IMR-90 (cell line): ENCODE data around the gene NHEJ1. TPM values are rescaled to one million over a fixed set of nuclear protein-coding genes. Genes with fewer than 3 reads are reported as not detected.
A peak's percentile ranks its signal among the peaks of the same experiment; 100 is the strongest.

Source experiments
- ATAC-seq: fragments of 200-7000 bp; cut with Tn5 transposase; 2 replicates; pipeline ENCODE4 v1.9.1; 2020; ENCODE audit warnings: low read depth, mild to moderate bottlenecking, moderate library complexity
- BruUV-seq: library from RNA; stranded (reverse); fragments of 400-500 nt; replicated peaks from 2 replicates; lab custom pipeline; 2021; lab: Mats Ljungman, UMichigan
- CTCF ChIA-PET: fragments of 300-600 bp; formaldehyde crosslinking; extraction: SDS; loops from one replicate; lab custom pipeline; 2021; ENCODE audit warnings: antibody characterized with exemption; lab: Yijun Ruan, JAX
- POLR2A ChIA-PET: fragments of 300-600 bp; sonication (Branson Sonifier 250); formaldehyde crosslinking; loops from one replicate; lab custom pipeline; 2022; ENCODE audit warnings: antibody characterized with exemption; ENCODE audit not compliant: unreplicated experiment; lab: Charles Lee
- DNase-seq: peaks from one replicate; pipeline ENCODE4 v3.0.0; 2013
- H2AFZ ChIP-seq: replicated peaks from 2 replicates; pipeline ENCODE3; 2013; ENCODE audit warnings: low read length, mild to moderate bottlenecking; ENCODE audit not compliant: poor library complexity
- H2AK5ac ChIP-seq: 2 replicates; pipeline ENCODE4 v1.6.1; 2013; ENCODE audit warnings: low read depth, low read length, inconsistent platforms
- H2AK9ac ChIP-seq: replicated peaks from 2 replicates; pipeline ENCODE3; 2013; ENCODE audit warnings: mild to moderate bottlenecking, low read depth, low read length, moderate library complexity; ENCODE audit not compliant: poor library complexity
- H2BK120ac ChIP-seq: 2 replicates; pipeline ENCODE4 v1.6.1; 2013; ENCODE audit warnings: low read depth, low read length, inconsistent platforms
- H2BK15ac ChIP-seq: 3 replicates; pipeline ENCODE4 v1.6.1; 2013; ENCODE audit warnings: low read depth, low read length, inconsistent platforms
- H2BK20ac ChIP-seq: 2 replicates; pipeline ENCODE4 v1.6.1; 2013; ENCODE audit warnings: low read depth, mild to moderate bottlenecking, inconsistent platforms, low read length, moderate library complexity
- H2BK5ac ChIP-seq: 2 replicates; pipeline ENCODE4 v1.6.1; 2013; ENCODE audit warnings: mild to moderate bottlenecking, low read depth, low read length, inconsistent platforms; ENCODE audit not compliant: poor library complexity, severe bottlenecking
- H3K14ac ChIP-seq: replicated peaks from 2 replicates; pipeline ENCODE4 v1.6.1; 2013; ENCODE audit warnings: low read depth, low read length, inconsistent platforms
- H3K18ac ChIP-seq: 2 replicates; pipeline ENCODE4 v1.6.1; 2013; ENCODE audit warnings: low read depth, low read length, control low read depth
- H3K23ac ChIP-seq: 2 replicates; pipeline ENCODE4 v1.6.1; 2013; ENCODE audit warnings: low read depth, low read length, inconsistent platforms
- H3K27ac ChIP-seq: 2 replicates; pipeline ENCODE4 v1.5.1; 2013; ENCODE audit warnings: mild to moderate bottlenecking, control low read depth, low read length; ENCODE audit not compliant: insufficient read depth
- H3K27me3 ChIP-seq: 2 replicates; pipeline ENCODE4 v1.6.1; 2013; ENCODE audit warnings: low read length; ENCODE audit not compliant: control insufficient read depth, insufficient read depth
- H3K36me3 ChIP-seq: 2 replicates; pipeline ENCODE4 v1.6.1; 2013; ENCODE audit warnings: low read length, mixed read lengths; ENCODE audit not compliant: control insufficient read depth, insufficient read depth
- H3K4ac ChIP-seq: 2 replicates; pipeline ENCODE4 v1.6.1; 2013; ENCODE audit warnings: low read depth, low read length, inconsistent platforms
- H3K4me1 ChIP-seq: 2 replicates; pipeline ENCODE4 v1.6.1; 2013; ENCODE audit warnings: low read length, mixed read lengths; ENCODE audit not compliant: control insufficient read depth, insufficient read depth
- H3K4me2 ChIP-seq: 2 replicates; pipeline ENCODE4 v1.6.1; 2013; ENCODE audit warnings: low read depth, mild to moderate bottlenecking, control low read depth, low read length, moderate library complexity
- H3K4me3 ChIP-seq: 2 replicates; pipeline ENCODE4 v1.5.1; 2013; ENCODE audit warnings: low read depth, mild to moderate bottlenecking, control low read depth, low read length, moderate library complexity; ENCODE audit not compliant: insufficient read depth
- H3K56ac ChIP-seq: 2 replicates; pipeline ENCODE4 v1.6.1; 2013; ENCODE audit warnings: low read length, inconsistent platforms; ENCODE audit not compliant: insufficient read depth; ENCODE audit errors: extremely low read depth
- H3K79me1 ChIP-seq, 2 experiments: 2 replicates each; pipeline ENCODE4 v1.6.1; 2013; ENCODE audit warnings: low read length in 2 of 2, inconsistent platforms in 1 of 2, low read depth in 1 of 2
- H3K9ac ChIP-seq: 2 replicates; pipeline ENCODE4 v1.6.1; 2013; ENCODE audit warnings: low read depth, low read length, control low read depth
- H3K9me1 ChIP-seq: 2 replicates; pipeline ENCODE4 v1.6.1; 2013; ENCODE audit warnings: low read length, inconsistent platforms; ENCODE audit not compliant: insufficient read depth
- H3K9me3 ChIP-seq: 2 replicates; pipeline ENCODE4 v1.6.1; 2013; ENCODE audit warnings: low read length; ENCODE audit not compliant: control insufficient read depth, insufficient read depth
- H4K20me1 ChIP-seq: 2 replicates; pipeline ENCODE4 v1.6.1; 2013; ENCODE audit warnings: low read length, inconsistent platforms; ENCODE audit not compliant: insufficient read depth
- H4K5ac ChIP-seq: 2 replicates; pipeline ENCODE4 v1.6.1; 2013; ENCODE audit warnings: mild to moderate bottlenecking, low read depth, low read length, control low read depth
- H4K8ac ChIP-seq, 2 experiments: 2 replicates each; pipeline ENCODE4 v1.6.1; 2013; ENCODE audit warnings: low read depth in 2 of 2, low read length in 2 of 2, control low read depth in 1 of 2, inconsistent platforms in 1 of 2
- H4K91ac ChIP-seq: 2 replicates; pipeline ENCODE4 v1.6.1; 2013; ENCODE audit warnings: low read depth, low read length, inconsistent platforms; ENCODE audit not compliant: insufficient read depth
- BHLHE40 ChIP-seq: fragments of 150-350 bp; IDR thresholded peaks from 2 replicates; pipeline ENCODE4 v1.6.1; 2016; ENCODE audit warnings: mild to moderate bottlenecking, low read depth, low read length
- CEBPB ChIP-seq: IDR thresholded peaks from 2 replicates; pipeline ENCODE4 v1.6.1; 2012; ENCODE audit warnings: low read depth, low read length, improper control_type of control experiment
- MAFK ChIP-seq: IDR thresholded peaks from 2 replicates; pipeline ENCODE4 v1.6.1; 2012; ENCODE audit warnings: low read depth, low read length, improper control_type of control experiment
- MAZ ChIP-seq: IDR thresholded peaks from 2 replicates; pipeline ENCODE4 v1.6.1; 2012; ENCODE audit warnings: low read depth, mild to moderate bottlenecking, low read length, improper control_type of control experiment, moderate library complexity, borderline replicate concordance
- MXI1 ChIP-seq: IDR thresholded peaks from 2 replicates; pipeline ENCODE4 v1.6.1; 2012; ENCODE audit warnings: low read depth, mild to moderate bottlenecking, low read length, moderate library complexity, borderline replicate concordance
- NFE2L2 ChIP-seq: fragments of 150-350 bp; IDR thresholded peaks from 2 replicates; pipeline ENCODE4 v1.6.1; 2016; ENCODE audit warnings: low read depth, mild to moderate bottlenecking, low read length
- POLR2A ChIP-seq: IDR thresholded peaks from 2 replicates; pipeline ENCODE4 v1.6.1; 2012; ENCODE audit warnings: mild to moderate bottlenecking, low read depth, low read length
- RAD21 ChIP-seq: IDR thresholded peaks from 2 replicates; pipeline ENCODE4 v1.6.1; 2012; ENCODE audit warnings: low read length, improper control_type of control experiment
- RCOR1 ChIP-seq: IDR thresholded peaks from 2 replicates; pipeline ENCODE4 v1.6.1; 2012; ENCODE audit warnings: mild to moderate bottlenecking, low read length, improper control_type of control experiment; ENCODE audit not compliant: insufficient replicate concordance
- RFX5 ChIP-seq: IDR thresholded peaks from 2 replicates; pipeline ENCODE4 v1.8.0; 2012; ENCODE audit warnings: low read depth, mild to moderate bottlenecking, low read length, moderate library complexity
- SMC3 ChIP-seq: fragments of 150-350 bp; IDR thresholded peaks from 2 replicates; pipeline ENCODE4 v1.6.1; 2016; ENCODE audit warnings: low read depth, mild to moderate bottlenecking, antibody characterized with exemption, low read length, moderate library complexity
- WGBS, 2 experiments: methylation state at CpG; one replicate each; pipeline versions ENCODE4 v1.1.5 to v1.1.7; 2013; ENCODE audit warnings: missing lambda C conversion rate in 2 of 2; ENCODE audit not compliant: insufficient read length in 1 of 2; ENCODE audit errors: extremely low coverage in 2 of 2; 5-methylcytosine and 5-hydroxymethylcytosine counted together
- dilution Hi-C: fragments of 300-500 bp; cut with HindIII; formaldehyde crosslinking; loops from one replicate; pipeline ENCODE4 v1.14.3; 2018; ENCODE audit warnings: low sequenced_read_pairs; ENCODE audit not compliant: unreplicated experiment
- in situ Hi-C: fragments of 300-500 bp; cut with MboI; formaldehyde crosslinking; loops from 3 replicates; pipeline ENCODE4 v1.14.3; 2019; ENCODE audit warnings: low sequenced_read_pairs, inconsistent platforms, mixed read lengths
- intact Hi-C: fragments of 100-400 bp; cut with micrococcal nuclease; formaldehyde crosslinking; loops from 2 replicates; pipeline ENCODE4 v1.10.0; 2022
- polyA plus RNA-seq, 3 experiments: library from polyadenylated mRNA; depleted of rRNA; stranded (reverse); fragments of >200 nt; gene quantifications; 2 replicates each; pipeline ENCODE4 v1.2.3, GENCODE V29; 2012; ENCODE audit warnings: low replicate concordance in 1 of 3
- total RNA-seq: library from RNA; depleted of rRNA; stranded (reverse); fragments of >200 nt; gene quantifications from 2 replicates; pipeline ENCODE4 v1.2.3, GENCODE V29; 2012
- TF ChIP-seq, protein P1 (sequence below): conservative IDR thresholded peaks from 2 replicates; pipeline ENCODE4 v1.5.1; 2012; ENCODE audit warnings: mild to moderate bottlenecking, low read depth, low read length, improper control_type of control experiment
- TF ChIP-seq, protein P2 (sequence below): fragments of 150-350 bp; IDR thresholded peaks from 2 replicates; pipeline ENCODE4 v1.6.1; 2017; ENCODE audit warnings: mild to moderate bottlenecking, antibody characterized with exemption, low read length, low read depth
- TF ChIP-seq, protein P3 (sequence below): fragments of 150-350 bp; IDR thresholded peaks from 2 replicates; pipeline ENCODE4 v1.6.1; 2016; ENCODE audit warnings: low read depth, mild to moderate bottlenecking, low read length, moderate library complexity, borderline replicate concordance

The NHEJ1 gene
- total and polyA plus RNA-seq, 2 of the 4 experiments (the other 2 are of a cell fraction): 12.5 to 23.1 TPM

DNA sequence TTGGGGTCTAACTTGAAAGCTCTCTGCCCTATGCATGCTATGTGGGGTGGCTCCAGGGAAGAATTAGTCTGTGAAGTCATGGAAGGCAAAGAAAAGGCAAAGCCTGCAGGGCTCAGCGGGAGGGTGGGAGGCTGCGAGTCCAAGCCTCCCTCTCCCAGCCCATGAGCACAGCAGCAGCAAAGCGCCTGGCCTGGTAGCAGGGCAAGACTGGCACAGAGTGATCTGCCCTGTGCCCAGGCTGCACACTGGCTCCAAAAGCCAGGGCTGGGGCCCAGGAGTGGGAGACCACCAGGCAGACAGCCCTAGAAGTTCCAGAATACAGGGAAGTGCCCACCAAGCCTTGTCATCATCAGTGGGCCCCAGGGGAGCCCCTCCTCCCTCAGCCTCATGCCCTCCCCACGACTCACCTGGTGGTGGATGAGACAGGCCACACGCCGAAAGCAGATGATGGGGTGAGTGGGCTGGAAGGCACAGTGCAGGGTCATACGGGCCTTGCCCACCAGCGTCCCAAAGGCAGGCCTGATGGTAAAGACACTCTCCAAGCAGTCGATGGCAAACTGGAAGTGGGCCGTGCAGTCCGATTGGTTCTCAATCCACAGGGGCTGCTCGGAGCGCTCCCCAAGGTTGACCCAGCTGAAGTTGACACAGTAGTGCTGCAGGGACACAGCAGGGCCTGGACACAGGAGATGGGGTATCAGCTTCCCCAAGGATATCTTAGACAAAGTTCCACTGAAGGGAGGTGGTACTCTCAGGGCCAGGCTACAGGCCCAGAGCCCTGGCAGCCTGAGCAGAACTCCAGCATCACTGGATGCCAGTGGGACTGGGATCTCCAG, 131.4 kb downstream of the NHEJ1 start:
- Histone ChIP-seq H3K9me1 (no peaks in the 10 kb centered on the region), H2BK5ac (no peak overlapping the region), H3K36me3 (no peaks in the 10 kb centered on the region), H4K91ac (no peak overlapping the region), H3K27me3 (peaks cover 51% of the 10 kb centered on the region), H3K56ac (no peak overlapping the region), H2BK15ac (no peak overlapping the region), H3K4me3 (no peak overlapping the region), H3K9me3 (no peaks in the 10 kb centered on the region), H3K4me2 (no peak overlapping the region), H3K14ac (no peak overlapping the region), H2AK9ac (peak overlapping the region; percentile 84), H3K23ac (no peak overlapping the region), H3K18ac (no peak overlapping the region), H3K79me1 (no peaks in the 10 kb centered on the region), H2BK120ac (no peak overlapping the region), H3K4ac (no peak overlapping the region), H3K27ac (no peak overlapping the region), H3K4me1 (no peaks in the 10 kb centered on the region), H4K5ac (no peak overlapping the region), H2BK20ac (no peak overlapping the region), H4K8ac (no peak overlapping the region), H2AFZ (peak overlapping the region; percentile 69), H2AK5ac (no peak overlapping the region), H3K9ac (no peak overlapping the region), H4K20me1 (0 out of 2 replicates have a peak, but pooled peaks cover 8% of the 10 kb centered on the region)
- CTCF ChIA-PET: interaction anchor here (0.6 to 1.7 kb wide), 17 partner anchors 9 to 348 kb away, joined by 3 to 17 read pairs (median 4); partner anchors contain the start of gene CFAP65
- in situ Hi-C loops (loop anchor here (5.0 kb wide), 1 partner anchor 123 kb away; no protein-coding TSS in a partner anchor), intact Hi-C loops (loop anchor here (1.0 kb wide), 3 partner anchors 33 to 126 kb away; no protein-coding TSS in a partner anchor), dilution Hi-C loops (no loop called here)
- POLR2A ChIA-PET: no interaction called here
- WGBS, 2 experiments: 66% methylated on average over 8 of the region's 13 CpGs; no CpG with 5 or more reads in 1 of the 2 experiments
- no TSS peak for BruUV-seq
- DNase-seq: no peak
- ATAC-seq: no peak; the same call in 1 of the 2 replicates
- TF ChIP-seq MXI1 (no peak), SMC3 (no peak), BHLHE40 (no peak), RAD21 (no peak), NFE2L2 (no peak), RCOR1 (no peak), RFX5 (no peak), CEBPB (no peak), MAZ (no peak), MAFK (no peak), POLR2A (no peak)
- TF ChIP-seq, protein P1, sequence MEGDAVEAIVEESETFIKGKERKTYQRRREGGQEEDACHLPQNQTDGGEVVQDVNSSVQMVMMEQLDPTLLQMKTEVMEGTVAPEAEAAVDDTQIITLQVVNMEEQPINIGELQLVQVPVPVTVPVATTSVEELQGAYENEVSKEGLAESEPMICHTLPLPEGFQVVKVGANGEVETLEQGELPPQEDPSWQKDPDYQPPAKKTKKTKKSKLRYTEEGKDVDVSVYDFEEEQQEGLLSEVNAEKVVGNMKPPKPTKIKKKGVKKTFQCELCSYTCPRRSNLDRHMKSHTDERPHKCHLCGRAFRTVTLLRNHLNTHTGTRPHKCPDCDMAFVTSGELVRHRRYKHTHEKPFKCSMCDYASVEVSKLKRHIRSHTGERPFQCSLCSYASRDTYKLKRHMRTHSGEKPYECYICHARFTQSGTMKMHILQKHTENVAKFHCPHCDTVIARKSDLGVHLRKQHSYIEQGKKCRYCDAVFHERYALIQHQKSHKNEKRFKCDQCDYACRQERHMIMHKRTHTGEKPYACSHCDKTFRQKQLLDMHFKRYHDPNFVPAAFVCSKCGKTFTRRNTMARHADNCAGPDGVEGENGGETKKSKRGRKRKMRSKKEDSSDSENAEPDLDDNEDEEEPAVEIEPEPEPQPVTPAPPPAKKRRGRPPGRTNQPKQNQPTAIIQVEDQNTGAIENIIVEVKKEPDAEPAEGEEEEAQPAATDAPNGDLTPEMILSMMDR: no peak
- TF ChIP-seq, protein P2, sequence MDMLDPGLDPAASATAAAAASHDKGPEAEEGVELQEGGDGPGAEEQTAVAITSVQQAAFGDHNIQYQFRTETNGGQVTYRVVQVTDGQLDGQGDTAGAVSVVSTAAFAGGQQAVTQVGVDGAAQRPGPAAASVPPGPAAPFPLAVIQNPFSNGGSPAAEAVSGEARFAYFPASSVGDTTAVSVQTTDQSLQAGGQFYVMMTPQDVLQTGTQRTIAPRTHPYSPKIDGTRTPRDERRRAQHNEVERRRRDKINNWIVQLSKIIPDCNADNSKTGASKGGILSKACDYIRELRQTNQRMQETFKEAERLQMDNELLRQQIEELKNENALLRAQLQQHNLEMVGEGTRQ: no peak
- TF ChIP-seq, protein P3, sequence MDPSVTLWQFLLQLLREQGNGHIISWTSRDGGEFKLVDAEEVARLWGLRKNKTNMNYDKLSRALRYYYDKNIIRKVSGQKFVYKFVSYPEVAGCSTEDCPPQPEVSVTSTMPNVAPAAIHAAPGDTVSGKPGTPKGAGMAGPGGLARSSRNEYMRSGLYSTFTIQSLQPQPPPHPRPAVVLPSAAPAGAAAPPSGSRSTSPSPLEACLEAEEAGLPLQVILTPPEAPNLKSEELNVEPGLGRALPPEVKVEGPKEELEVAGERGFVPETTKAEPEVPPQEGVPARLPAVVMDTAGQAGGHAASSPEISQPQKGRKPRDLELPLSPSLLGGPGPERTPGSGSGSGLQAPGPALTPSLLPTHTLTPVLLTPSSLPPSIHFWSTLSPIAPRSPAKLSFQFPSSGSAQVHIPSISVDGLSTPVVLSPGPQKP: no peak
